NT2/D1 (cell line): ENCODE measurements around the gene RNPS1.

Experiments used
- SUZ12 ChIP-seq: IDR thresholded peaks from 2 replicates; pipeline ENCODE4 v1.6.1; 2011; ENCODE audit not compliant: insufficient read length, insufficient read depth; ENCODE audit errors: extremely low read depth
- YY1 ChIP-seq: IDR thresholded peaks from 2 replicates; pipeline ENCODE4 v1.6.1; 2011; ENCODE audit not compliant: insufficient read length, insufficient read depth
- ZNF274 ChIP-seq: IDR thresholded peaks from 2 replicates; pipeline ENCODE4 v1.6.1; 2011; ENCODE audit warnings: mild to moderate bottlenecking, low read depth, low read length

- no peak for TF ChIP-seq SUZ12
- TF ChIP-seq YY1: no peak
- no peak for TF ChIP-seq ZNF274
Observed at GRCh38 chr16:2260250-2260649, 7.7 kb downstream of the RNPS1 start.
